A549 (cell line): ENCODE data around the gene AMPD3.

Experiments used
- POLR2A ChIP-seq: IDR thresholded peaks from 2 replicates; pipeline ENCODE4 v1.6.1; 2012; ENCODE audit warnings: mild to moderate bottlenecking, low read length
- RAD21 ChIP-seq, 2 experiments: fragments of >200 bp in 1 of 2; sonication (Bioruptor Twin) in 1 of 2; formaldehyde crosslinking in 1 of 2; IDR thresholded peaks in 1 of 2; conservative IDR thresholded peaks in 1 of 2; 2 replicates in 1 of 2; 3 replicates in 1 of 2; pipeline ENCODE4 v1.6.1; 2012 to 2018; ENCODE audit warnings: inconsistent platforms in 1 of 2

DNA sequence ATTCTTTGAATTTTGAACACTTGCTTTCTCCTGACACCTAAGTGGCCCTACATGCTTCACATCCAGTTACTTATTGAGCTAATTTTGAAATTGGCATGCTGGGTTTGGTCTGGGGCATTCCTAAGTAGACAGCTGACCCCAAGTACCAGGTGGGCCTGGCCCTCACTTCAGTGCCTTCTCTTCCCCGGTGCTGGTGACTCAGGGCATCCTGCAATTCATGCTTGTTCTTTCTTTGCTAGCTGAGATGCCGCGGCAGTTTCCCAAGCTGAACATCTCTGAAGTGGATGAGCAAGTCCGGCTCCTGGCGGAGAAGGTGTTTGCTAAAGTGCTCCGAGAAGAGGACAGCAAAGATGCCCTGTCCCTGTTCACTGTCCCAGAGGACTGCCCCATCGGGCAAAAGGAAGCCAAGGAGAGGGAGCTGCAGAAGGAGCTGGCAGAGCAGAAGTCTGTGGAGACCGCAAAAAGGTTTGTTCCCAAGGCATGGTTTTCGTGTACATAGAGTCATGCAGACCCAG, 6.3 kb downstream of the AMPD3 start:
- no peak for TF ChIP-seq POLR2A
- no peak for TF ChIP-seq RAD21 (conservative IDR thresholded peaks at IDR 0.05 in 1 of 2, IDR thresholded peaks at IDR 0.05 in 1 of 2)
